GM23338 (cell line): ENCODE data around the gene CASQ2. TPM values are rescaled to one million over a fixed set of nuclear protein-coding genes. Genes with fewer than 3 reads are reported as not detected.

Experiments
- ATAC-seq: fragments of 200-7000 bp; cut with Tn5 transposase; 3 replicates; pipeline ENCODE4 v1.9.1; 2020
- DNase-seq: peaks from one replicate; pipeline ENCODE4 v3.0.0-alpha.2; 2015; ENCODE audit warnings: low spot score
- H2AFZ ChIP-seq: fragments of 200-600 bp; sonication (generic); 2 replicates; pipeline ENCODE4 v1.8.0; 2016; ENCODE audit warnings: antibody characterized with exemption, mild to moderate bottlenecking, moderate library complexity
- H3F3A ChIP-seq: fragments of 200-600 bp; sonication (generic); replicated peaks from 2 replicates; pipeline ENCODE4 v1.8.0; 2017; ENCODE audit warnings: antibody characterized with exemption, mixed run types, low read depth
- H3K27ac ChIP-seq: fragments of 200-600 bp; sonication (generic); 2 replicates; pipeline ENCODE4 v1.6.1; 2016; ENCODE audit warnings: low read depth
- H3K27me3 ChIP-seq: fragments of 200-600 bp; sonication (generic); 2 replicates; pipeline ENCODE4 v1.8.0; 2016; ENCODE audit warnings: mild to moderate bottlenecking, mixed run types, moderate library complexity; ENCODE audit not compliant: insufficient read depth
- H3K36me3 ChIP-seq: fragments of 200-600 bp; sonication (generic); 2 replicates; pipeline ENCODE4 v1.8.0; 2016; ENCODE audit warnings: mild to moderate bottlenecking; ENCODE audit not compliant: insufficient read depth
- H3K4me1 ChIP-seq: fragments of 200-600 bp; sonication (generic); 2 replicates; pipeline ENCODE4 v1.8.0; 2016; ENCODE audit warnings: mild to moderate bottlenecking, moderate library complexity; ENCODE audit not compliant: insufficient read depth
- H3K4me2 ChIP-seq: fragments of 200-600 bp; sonication (generic); 2 replicates; pipeline ENCODE4 v1.7.1; 2017; ENCODE audit warnings: mixed run types
- H3K4me3 ChIP-seq: fragments of 200-600 bp; sonication (generic); 2 replicates; pipeline ENCODE4 v1.6.1; 2016; ENCODE audit warnings: mixed run types
- H3K79me2 ChIP-seq: fragments of 200-600 bp; sonication (generic); replicated peaks from 2 replicates; pipeline ENCODE4 v1.8.0; 2017; ENCODE audit warnings: mild to moderate bottlenecking; ENCODE audit not compliant: insufficient read depth
- H3K9me2 ChIP-seq: fragments of 200-600 bp; sonication (generic); 2 replicates; pipeline ENCODE4 v1.8.0; 2017; ENCODE audit not compliant: insufficient read depth
- H4K20me1 ChIP-seq: fragments of 200-600 bp; sonication (generic); replicated peaks from 2 replicates; pipeline ENCODE4 v1.8.0; 2017; ENCODE audit warnings: mild to moderate bottlenecking; ENCODE audit not compliant: insufficient read depth
- H3K27ac Mint-ChIP-seq: 2 replicates; pipeline ENCODE4 v1.8.0; 2020; ENCODE audit warnings: inconsistent platforms, mild to moderate bottlenecking, moderate library complexity, mixed read lengths
- H3K27me3 Mint-ChIP-seq: 3 replicates; pipeline ENCODE4 v1.8.0; 2022; ENCODE audit warnings: low read depth, mild to moderate bottlenecking, moderate library complexity, mixed read lengths, inconsistent platforms; ENCODE audit not compliant: insufficient read depth, poor library complexity
- H3K36me3 Mint-ChIP-seq: 3 replicates; pipeline ENCODE4 v1.8.0; 2021; ENCODE audit warnings: low read depth, mild to moderate bottlenecking, inconsistent platforms, moderate library complexity, mixed read lengths
- H3K4me1 Mint-ChIP-seq: 3 replicates; pipeline ENCODE4 v1.8.0; 2020; ENCODE audit warnings: mild to moderate bottlenecking, inconsistent platforms, mixed read lengths
- H3K4me3 Mint-ChIP-seq: 3 replicates; pipeline ENCODE4 v1.8.0; 2021; ENCODE audit warnings: moderate library complexity, mild to moderate bottlenecking, inconsistent platforms, mixed read lengths
- H3K9me3 Mint-ChIP-seq: 3 replicates; pipeline ENCODE4 v1.8.0; 2020; ENCODE audit warnings: moderate library complexity, mild to moderate bottlenecking, inconsistent platforms, mixed read lengths
- ETS1 ChIP-seq: IDR thresholded peaks from 2 replicates; pipeline ENCODE4 v1.6.1; 2016; ENCODE audit warnings: antibody characterized with exemption
- EZH2 ChIP-seq: fragments of 200-600 bp; sonication (generic); IDR thresholded peaks from one replicate; pipeline ENCODE4 v1.8.0; 2017; ENCODE audit warnings: antibody characterized with exemption, mild to moderate bottlenecking, low read depth; ENCODE audit not compliant: unreplicated experiment
- EZH2phosphoT487 ChIP-seq: fragments of 200-600 bp; sonication (generic); IDR thresholded peaks from one replicate; pipeline ENCODE4 v1.8.1; 2018; ENCODE audit warnings: antibody characterized with exemption; ENCODE audit not compliant: unreplicated experiment
- JUNB ChIP-seq: IDR thresholded peaks from one replicate; pipeline ENCODE4 v1.6.1; 2016; ENCODE audit warnings: antibody characterized with exemption; ENCODE audit not compliant: unreplicated experiment
- NANOG ChIP-seq: IDR thresholded peaks from 2 replicates; pipeline ENCODE4 v1.6.1; 2016; ENCODE audit warnings: antibody characterized with exemption, borderline replicate concordance
- ZNF114 ChIP-seq: fragments of 250-450 bp; sonication (Bioruptor Pico); IDR thresholded peaks from 2 replicates; pipeline ENCODE4 v1.5.0; 2020; ENCODE audit warnings: mild to moderate bottlenecking, moderate library complexity
- ZNF331 ChIP-seq: fragments of 250-450 bp; sonication (Bioruptor Pico); IDR thresholded peaks from 2 replicates; pipeline ENCODE4 v1.5.0; 2020; ENCODE audit warnings: low read depth, mild to moderate bottlenecking, moderate library complexity
- ZNF462 ChIP-seq: fragments of 250-450 bp; sonication (Bioruptor Pico); IDR thresholded peaks from 2 replicates; pipeline ENCODE4 v1.5.0; 2020; ENCODE audit warnings: mild to moderate bottlenecking, moderate library complexity
- polyA plus RNA-seq: library from polyadenylated mRNA; unstranded; fragments of >200 nt; fragmentation: Nextera tagmentation; extraction: Ambion mirVana; gene quantifications from 2 replicates; pipeline ENCODE4 v1.2.1, GENCODE V29; 2016
- total RNA-seq: library from RNA; depleted of rRNA; stranded (reverse); fragments of >200 nt; shearing (Covaris generic); gene quantifications from 2 replicates; pipeline ENCODE4 v1.2.3, GENCODE V29; 2014

The CASQ2 gene
- total and polyA plus RNA-seq, 2 experiments from 2014 or later: not detected

- TF ChIP-seq ZNF462 (no peak), JUNB (no peak), ZNF331 (CRISPR knock-in tag) (no peak)
Measured at GRCh38 chr1:115813727-115814126, 45.2 kb upstream of the CASQ2 start (continued).

GRCh38 chr1:115811140-115811828 is 42.8 kb upstream of the CASQ2 start:
- no peak overlapping the region for H3K27ac Mint-ChIP-seq
- no peak for ATAC-seq

More at GRCh38 chr1:115811140-115811828, 42.8 kb upstream of the CASQ2 start:
- Mint-ChIP-seq H3K36me3 (no peaks in the 10 kb centered on the region; the same call in 2 of the 3 replicates), H3K9me3 (peaks cover 3% of the 10 kb centered on the region; the same call in 2 of the 3 replicates), H3K4me1 (peaks cover 7% of the 10 kb centered on the region), H3K4me3 (no peak overlapping the region), H3K27me3 (peaks cover 2% of the 10 kb centered on the region)
- TF ChIP-seq ZNF114 (CRISPR knock-in tag) (no peak), ETS1 (no peak), EZH2 (no peak), EZH2phosphoT487 (no peak), JUNB (no peak), NANOG (no peak)
- Histone ChIP-seq H3K27ac (no peak overlapping the region), H2AFZ (no peak overlapping the region), H4K20me1 (no peaks in the 10 kb centered on the region), H3K4me1 (no peaks in the 10 kb centered on the region), H3K4me3 (no peak overlapping the region), H3K9me2 (no peaks in the 10 kb centered on the region), H3K27me3 (no peaks in the 10 kb centered on the region), H3F3A (no peaks in the 10 kb centered on the region), H3K36me3 (no peaks in the 10 kb centered on the region), H3K4me2 (no peak overlapping the region), H3K79me2 (no peaks in the 10 kb centered on the region)
- DNase-seq: no peak
